IPS DF 6.9 (cell line): ENCODE data around the gene ISCU.
"Not testable (repeated sequence)": the region's sequence is repeated elsewhere in the genome, so short reads cannot be mapped to it uniquely, and the experiment has no call there.

Experiments used
- DNase-seq: peaks from one replicate; pipeline ENCODE4 v3.0.0-alpha.2; 2013; ENCODE audit warnings: low read depth, low spot score
- H3K27ac ChIP-seq: one replicate; pipeline ENCODE4 v1.5.1; 2013; ENCODE audit warnings: low read length, control low read depth
- H3K27me3 ChIP-seq: 2 replicates; pipeline ENCODE4 v1.6.1; 2013; ENCODE audit warnings: mild to moderate bottlenecking, low read length; ENCODE audit not compliant: control insufficient read depth, insufficient read depth
- H3K36me3 ChIP-seq: 2 replicates; pipeline ENCODE4 v1.6.1; 2013; ENCODE audit warnings: low read length; ENCODE audit not compliant: control insufficient read depth, insufficient read depth
- H3K4me1 ChIP-seq: 2 replicates; pipeline ENCODE4 v1.6.1; 2013; ENCODE audit warnings: low read length; ENCODE audit not compliant: control insufficient read depth, insufficient read depth
- H3K4me3 ChIP-seq: 2 replicates; pipeline ENCODE4 v1.5.1; 2013; ENCODE audit warnings: mild to moderate bottlenecking, low read length
- H3K9me3 ChIP-seq: 2 replicates; pipeline ENCODE4 v1.6.1; 2013; ENCODE audit warnings: low read length, inconsistent platforms; ENCODE audit not compliant: control insufficient read depth, insufficient read depth
- WGBS: extraction: QIAGEN DNeasy Blood & Tissue Kit; methylation state at CpG from one replicate; pipeline ENCODE4 v1.1.7; 2013; ENCODE audit warnings: mixed read lengths, missing lambda C conversion rate; ENCODE audit not compliant: insufficient read length, insufficient coverage; 5-methylcytosine and 5-hydroxymethylcytosine counted together

The ISCU gene

GRCh38 chr12:108590463-108590862 is 28.1 kb downstream of the ISCU start:
- H3K36me3 ChIP-seq, H3K9me3 ChIP-seq, H3K27me3 ChIP-seq, H3K4me3 ChIP-seq, H3K4me1 ChIP-seq, DNase-seq, H3K27ac ChIP-seq: not testable (repeated sequence)
- WGBS: no CpG with 5 or more reads among the region's 9 CpGs

- Histone ChIP-seq H3K36me3 (no peaks in the 10 kb centered on the region), H3K27ac (no peak overlapping the region), H3K4me1 (peaks cover 3% of the 10 kb centered on the region), H3K27me3 (no peaks in the 10 kb centered on the region), H3K9me3 (no peaks in the 10 kb centered on the region), H3K4me3 (no peak overlapping the region)
- DNase-seq: no peak
- no CpG with 5 or more reads among the region's 22 CpGs for WGBS
These were observed 29.0 kb downstream of the ISCU start for GRCh38 chr12:108591267-108591980.

- no peak overlapping the region for H3K27ac ChIP-seq
- DNase-seq: no peak
- H3K36me3 ChIP-seq: no peaks in the 10 kb centered on the region
- H3K4me1 ChIP-seq: peaks cover 3% of the 10 kb centered on the region
- no peaks in the 10 kb centered on the region for H3K9me3 ChIP-seq
- H3K4me3 ChIP-seq: no peak overlapping the region
- no peaks in the 10 kb centered on the region for H3K27me3 ChIP-seq
- WGBS: no CpG with 5 or more reads among the region's 25 CpGs
These were observed 29.9 kb downstream of the ISCU start for GRCh38 chr12:108592033-108592909.

- Histone ChIP-seq H3K27me3 (no peaks in the 10 kb centered on the region), H3K9me3 (no peaks in the 10 kb centered on the region), H3K4me1 (peaks cover under 1% of the 10 kb centered on the region), H3K36me3 (no peaks in the 10 kb centered on the region), H3K27ac (no peak overlapping the region), H3K4me3 (no peak overlapping the region)
- no peak for DNase-seq
- no CpG with 5 or more reads among the region's 10 CpGs for WGBS
These were observed 32.0 kb downstream of the ISCU start for GRCh38 chr12:108594323-108594903.

GRCh38 chr12:108594960-108595710 is 32.7 kb downstream of the ISCU start:
- WGBS: 100% methylated on average over 4 of the region's 7 CpGs
- H3K4me3 ChIP-seq: no peak overlapping the region

GRCh38 chr12:108595711-108596647 is 33.6 kb downstream of the ISCU start:
- no CpG with 5 or more reads among the region's 17 CpGs for WGBS
- H3K27me3 ChIP-seq: no peaks in the 10 kb centered on the region
- H3K27ac ChIP-seq: no peak overlapping the region
- no peak for DNase-seq
- H3K9me3 ChIP-seq: no peaks in the 10 kb centered on the region
- H3K4me3 ChIP-seq: no peak overlapping the region
- H3K36me3 ChIP-seq: no peaks in the 10 kb centered on the region
- H3K4me1 ChIP-seq: no peaks in the 10 kb centered on the region; the same call in 1 of the 2 replicates

More at GRCh38 chr12:108594960-108595710, 32.7 kb downstream of the ISCU start:
- DNase-seq: no peak
- Histone ChIP-seq H3K9me3 (no peaks in the 10 kb centered on the region), H3K27me3 (no peaks in the 10 kb centered on the region), H3K4me1 (no peaks in the 10 kb centered on the region; the same call in 1 of the 2 replicates), H3K36me3 (no peaks in the 10 kb centered on the region), H3K27ac (no peak overlapping the region)

- Histone ChIP-seq H3K27ac (no peak overlapping the region), H3K4me1 (no peaks in the 10 kb centered on the region; the same call in 1 of the 2 replicates), H3K4me3 (no peak overlapping the region), H3K27me3 (no peaks in the 10 kb centered on the region), H3K9me3 (no peaks in the 10 kb centered on the region), H3K36me3 (no peaks in the 10 kb centered on the region)
- no CpG with 5 or more reads among the region's 10 CpGs for WGBS
- DNase-seq: no peak
These were observed 34.6 kb downstream of the ISCU start for GRCh38 chr12:108596854-108597558.

- Histone ChIP-seq H3K4me1 (no peaks in the 10 kb centered on the region; the same call in 1 of the 2 replicates), H3K36me3 (no peaks in the 10 kb centered on the region), H3K4me3 (no peak within 1 kb of the TSS), H3K9me3 (no peaks in the 10 kb centered on the region), H3K27ac (no peak within 1 kb of the TSS), H3K27me3 (no peaks in the 10 kb centered on the region)
- DNase-seq: no peak
- WGBS: no CpG with 5 or more reads among the region's 27 CpGs
These were observed 35.4 kb downstream of the ISCU start, which contains the start of gene TMEM119 for GRCh38 chr12:108597559-108598471. Gene TMEM119, minus strand, starts transcription at chr12:108598084. Its CDS starts 5,701 bp downstream, at chr12:108592383.
